Measurements from ENCODE around the gene PTPRM.

DNA sequence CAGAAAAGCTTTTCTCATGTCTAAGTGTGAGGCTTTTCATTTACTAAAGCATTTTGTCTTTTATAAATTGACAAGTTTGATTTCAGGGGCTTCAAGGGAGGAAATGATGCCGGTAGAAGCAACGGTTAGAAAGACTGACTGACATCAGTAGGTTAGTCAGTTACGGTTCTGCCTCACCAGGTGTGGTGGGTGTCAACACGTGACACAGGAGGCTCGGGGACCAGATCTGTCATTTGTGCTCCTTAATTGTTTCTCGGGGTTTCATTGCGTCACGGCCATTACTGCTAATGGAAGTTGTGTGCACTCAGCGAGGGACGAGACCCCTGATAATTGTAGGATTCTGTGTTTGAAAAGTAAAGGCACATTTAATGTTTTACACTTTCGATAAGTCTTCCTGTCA lies 18.9 kb upstream of the PTPRM start:
- TF ChIP-seq, protein P1, sequence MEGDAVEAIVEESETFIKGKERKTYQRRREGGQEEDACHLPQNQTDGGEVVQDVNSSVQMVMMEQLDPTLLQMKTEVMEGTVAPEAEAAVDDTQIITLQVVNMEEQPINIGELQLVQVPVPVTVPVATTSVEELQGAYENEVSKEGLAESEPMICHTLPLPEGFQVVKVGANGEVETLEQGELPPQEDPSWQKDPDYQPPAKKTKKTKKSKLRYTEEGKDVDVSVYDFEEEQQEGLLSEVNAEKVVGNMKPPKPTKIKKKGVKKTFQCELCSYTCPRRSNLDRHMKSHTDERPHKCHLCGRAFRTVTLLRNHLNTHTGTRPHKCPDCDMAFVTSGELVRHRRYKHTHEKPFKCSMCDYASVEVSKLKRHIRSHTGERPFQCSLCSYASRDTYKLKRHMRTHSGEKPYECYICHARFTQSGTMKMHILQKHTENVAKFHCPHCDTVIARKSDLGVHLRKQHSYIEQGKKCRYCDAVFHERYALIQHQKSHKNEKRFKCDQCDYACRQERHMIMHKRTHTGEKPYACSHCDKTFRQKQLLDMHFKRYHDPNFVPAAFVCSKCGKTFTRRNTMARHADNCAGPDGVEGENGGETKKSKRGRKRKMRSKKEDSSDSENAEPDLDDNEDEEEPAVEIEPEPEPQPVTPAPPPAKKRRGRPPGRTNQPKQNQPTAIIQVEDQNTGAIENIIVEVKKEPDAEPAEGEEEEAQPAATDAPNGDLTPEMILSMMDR (IDR thresholded peaks at IDR 0.05) = no peak
- TF ChIP-seq POLR2A (IDR thresholded peaks at IDR 0.05) (no peak), POLR2AphosphoS5 (IDR thresholded peaks at IDR 0.05) (no peak)

All from sigmoid colon (tissue), 4 donors.